Epidermal melanocyte (primary cell): ENCODE data around the gene MAPKAP1.
"Not testable (repeated sequence)": the region's sequence is repeated elsewhere in the genome, so short reads cannot be mapped to it uniquely, and the experiment has no call there.

Experiments
- DNase-seq: peaks from one replicate; pipeline ENCODE4 v3.0.0; 2011; ENCODE audit warnings: low spot score; ENCODE audit not compliant: insufficient read length

The MAPKAP1 gene

GRCh38 chr9:125732562-125732961, 25.6 kb upstream of the MAPKAP1 start:
- no peak for DNase-seq

GRCh38 chr9:125730168-125730567, 23.2 kb upstream of the MAPKAP1 start:
- no peak for DNase-seq

GRCh38 chr9:125726456-125727132, 19.6 kb upstream of the MAPKAP1 start:
- no peak for DNase-seq

- no peak for DNase-seq
Measured at GRCh38 chr9:125707472-125707804, 430 bp upstream of the MAPKAP1 start.

- no peak for DNase-seq
Measured at GRCh38 chr9:125705893-125706292, 1.1 kb downstream of the MAPKAP1 start.

GRCh38 chr9:125703662-125704061, 3.3 kb downstream of the MAPKAP1 start:
- DNase-seq = no peak

GRCh38 chr9:125701351-125701750, 5.7 kb downstream of the MAPKAP1 start:
- DNase-seq = no peak

GRCh38 chr9:125700791-125701190, 6.2 kb downstream of the MAPKAP1 start:
- DNase-seq = no peak

GRCh38 chr9:125699870-125700269, 7.1 kb downstream of the MAPKAP1 start:
- DNase-seq = no peak

GRCh38 chr9:125696106-125696647, 10.8 kb downstream of the MAPKAP1 start:
- DNase-seq = no peak

- not testable (repeated sequence) for DNase-seq
Measured at GRCh38 chr9:125695548-125695947, 11.5 kb downstream of the MAPKAP1 start.

- DNase-seq = no peak
Measured at GRCh38 chr9:125694478-125694877, 12.5 kb downstream of the MAPKAP1 start.

GRCh38 chr9:125693492-125693891, 13.5 kb downstream of the MAPKAP1 start:
- not testable (repeated sequence) for DNase-seq

GRCh38 chr9:125691869-125692268, 15.1 kb downstream of the MAPKAP1 start:
- no peak for DNase-seq

GRCh38 chr9:125690679-125691078, 16.3 kb downstream of the MAPKAP1 start:
- DNase-seq = no peak

- no peak for DNase-seq
Measured at GRCh38 chr9:125687163-125687863, 19.7 kb downstream of the MAPKAP1 start.

GRCh38 chr9:125685167-125685566, 21.8 kb downstream of the MAPKAP1 start:
- no peak for DNase-seq

GRCh38 chr9:125683486-125683885, 23.5 kb downstream of the MAPKAP1 start:
- no peak for DNase-seq

GRCh38 chr9:125682340-125682739, 24.7 kb downstream of the MAPKAP1 start:
- no peak for DNase-seq

- DNase-seq = no peak
Measured at GRCh38 chr9:125681657-125682056, 25.4 kb downstream of the MAPKAP1 start.

GRCh38 chr9:125681086-125681622, 25.9 kb downstream of the MAPKAP1 start:
- DNase-seq = no peak

GRCh38 chr9:125680445-125680844, 26.6 kb downstream of the MAPKAP1 start:
- DNase-seq = no peak
